NT2/D1 (cell line): ENCODE measurements around the gene HOXB3.
A peak's percentile ranks its signal among the peaks of the same experiment; 100 is the strongest.

Source experiments
- DNase-seq: peaks from one replicate; pipeline ENCODE4 v3.0.0-alpha.2; 2011; ENCODE audit warnings: low read depth, low spot score
- H3K27me3 ChIP-seq: 2 replicates; pipeline ENCODE4 v1.6.0; 2011; ENCODE audit warnings: mild to moderate bottlenecking; ENCODE audit not compliant: insufficient read length, insufficient read depth
- H3K36me3 ChIP-seq: 2 replicates; pipeline ENCODE4 v1.6.1; 2011; ENCODE audit warnings: mild to moderate bottlenecking, low read length, mixed read lengths; ENCODE audit not compliant: insufficient read depth, insufficient read length
- H3K4me1 ChIP-seq: 2 replicates; pipeline ENCODE4 v1.5.1; 2011; ENCODE audit not compliant: insufficient read depth, insufficient read length
- H3K4me3 ChIP-seq: 2 replicates; pipeline ENCODE4 v1.5.1; 2011; ENCODE audit warnings: low read depth; ENCODE audit not compliant: insufficient read length
- H3K9ac ChIP-seq: 2 replicates; pipeline ENCODE4 v1.6.0; 2011; ENCODE audit warnings: low read depth; ENCODE audit not compliant: insufficient read length
- H3K9me3 ChIP-seq: 2 replicates; pipeline ENCODE4 v1.5.1; 2011; ENCODE audit warnings: mild to moderate bottlenecking, low read length; ENCODE audit not compliant: insufficient read depth
- SUZ12 ChIP-seq: IDR thresholded peaks from 2 replicates; pipeline ENCODE4 v1.6.1; 2011; ENCODE audit not compliant: insufficient read length, insufficient read depth; ENCODE audit errors: extremely low read depth
- YY1 ChIP-seq: IDR thresholded peaks from 2 replicates; pipeline ENCODE4 v1.6.1; 2011; ENCODE audit not compliant: insufficient read length, insufficient read depth
- ZNF274 ChIP-seq: IDR thresholded peaks from 2 replicates; pipeline ENCODE4 v1.6.1; 2011; ENCODE audit warnings: mild to moderate bottlenecking, low read depth, low read length

The HOXB3 gene

DNA sequence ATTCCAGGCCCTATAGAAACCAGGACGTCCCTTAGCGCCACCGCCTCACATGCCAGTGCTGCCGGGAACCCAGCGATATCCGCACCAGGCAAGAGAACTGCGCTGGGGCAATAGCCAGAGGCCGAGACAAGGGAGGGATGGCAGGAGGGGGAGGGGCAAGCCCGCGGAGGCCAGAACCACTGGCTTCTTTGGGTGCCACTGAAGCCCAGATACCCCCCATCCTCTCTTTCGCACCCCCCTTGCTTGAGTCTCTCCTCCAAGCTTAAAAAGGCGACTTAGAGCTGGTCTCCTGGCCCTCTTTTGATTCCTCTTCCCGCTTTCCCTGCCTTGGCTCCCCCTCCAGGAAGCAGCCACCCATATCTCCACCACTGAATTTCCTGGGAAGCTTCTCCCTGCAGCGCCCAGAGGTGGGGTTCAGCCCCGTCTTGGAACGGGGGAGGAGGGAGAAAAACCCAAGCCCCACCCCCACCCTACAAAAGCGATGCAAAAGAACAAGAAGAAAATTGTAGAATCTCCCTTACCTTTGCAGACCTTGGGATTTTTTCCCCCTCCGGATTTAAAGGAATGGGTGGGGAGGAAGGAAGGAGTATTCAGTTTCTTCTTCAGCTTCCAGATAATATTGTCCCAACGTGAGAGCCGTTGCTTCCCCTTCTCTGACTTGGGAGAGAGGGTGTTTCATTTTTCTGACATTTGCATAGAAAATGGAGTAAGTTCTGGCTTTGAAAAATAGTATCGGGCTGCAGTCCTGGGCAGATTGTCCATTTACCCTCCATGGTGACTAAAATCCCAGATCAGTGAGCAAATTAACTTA, 14.1 kb upstream of the HOXB3 start:
- Histone ChIP-seq H3K36me3 (no peaks in the 10 kb centered on the region), H3K4me1 (peaks cover 6% of the 10 kb centered on the region), H3K4me3 (no peak overlapping the region), H3K9me3 (no peaks in the 10 kb centered on the region), H3K27me3 (peaks cover 99% of the 10 kb centered on the region), H3K9ac (no peak overlapping the region)
- no peak for DNase-seq
- TF ChIP-seq SUZ12, result no peak
- TF ChIP-seq ZNF274, result no peak
- TF ChIP-seq YY1, result no peak

DNA sequence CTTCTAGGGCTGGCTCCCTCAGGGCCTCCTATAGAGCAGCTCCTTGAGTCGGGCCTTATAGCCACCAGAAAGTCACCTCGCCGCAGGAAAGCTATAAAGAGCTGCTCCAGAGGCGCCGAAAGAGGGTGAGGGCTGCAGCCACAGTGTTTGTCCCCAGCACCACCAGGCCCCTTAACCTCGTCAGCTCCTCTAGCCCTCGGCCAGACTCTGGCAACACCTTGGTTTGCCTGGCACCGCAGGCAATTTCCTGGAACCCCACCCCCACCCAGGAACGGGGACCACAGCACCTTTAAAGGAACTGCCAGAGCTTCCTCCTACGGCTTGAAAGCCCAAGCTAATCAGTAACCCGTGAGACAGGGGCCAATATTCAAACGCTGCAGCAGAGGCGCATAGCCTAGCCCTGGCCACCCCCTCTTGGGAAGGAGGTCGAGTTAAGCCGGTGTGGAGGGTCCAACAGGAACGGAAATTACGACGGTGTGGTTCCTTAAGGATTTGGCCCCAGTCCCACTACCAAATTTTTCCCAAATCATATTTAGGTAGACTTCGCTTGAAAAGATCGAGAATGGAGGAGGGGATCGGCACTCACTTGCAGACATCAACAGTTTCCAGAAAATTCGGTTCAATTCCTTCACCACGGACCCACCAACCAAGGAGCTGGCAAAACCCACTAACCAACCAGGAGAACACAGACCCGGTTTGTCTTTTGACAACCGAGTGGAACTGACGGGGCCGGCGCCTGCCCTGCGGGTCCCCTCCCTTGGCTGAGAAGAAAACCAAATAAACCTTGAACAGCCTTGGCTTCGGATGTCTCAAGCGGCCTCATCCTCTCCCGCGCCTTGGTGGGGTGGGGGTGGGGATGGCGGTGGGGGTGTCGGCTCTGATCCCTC, 11.7 kb upstream of the HOXB3 start:
- H3K9ac ChIP-seq, result peak overlapping the region; percentile 6
- H3K27me3 ChIP-seq, result peaks cover 100% of the 10 kb centered on the region

DNA sequence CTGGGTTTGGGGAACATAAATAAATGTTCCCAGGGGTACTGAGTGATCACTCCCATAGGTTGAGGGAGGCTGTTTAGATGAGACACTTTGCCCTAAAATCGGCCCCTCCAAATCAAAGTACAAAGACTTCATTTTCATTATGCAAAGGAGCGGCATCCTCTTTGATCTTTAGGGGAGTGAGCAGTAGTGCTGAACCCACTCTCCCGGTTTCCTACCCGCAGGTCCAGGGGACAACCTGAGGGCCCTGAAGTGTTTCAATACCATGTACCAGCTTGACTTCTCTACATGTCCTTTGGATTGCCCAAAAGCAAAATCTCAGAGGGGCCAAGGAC, 11.1 kb upstream of the HOXB3 start:
- peaks cover 100% of the 10 kb centered on the region for H3K27me3 ChIP-seq
- H3K36me3 ChIP-seq, result no peaks in the 10 kb centered on the region
- DNase-seq, result no peak
- H3K9ac ChIP-seq, result no peak overlapping the region
- no peaks in the 10 kb centered on the region for H3K9me3 ChIP-seq
- no peak overlapping the region for H3K4me3 ChIP-seq
- peaks cover 9% of the 10 kb centered on the region for H3K4me1 ChIP-seq
- TF ChIP-seq YY1, result no peak
- TF ChIP-seq SUZ12, result no peak
- TF ChIP-seq ZNF274, result no peak

More for the DNA sequence above, 11.7 kb upstream of the HOXB3 start:
- Histone ChIP-seq H3K4me1 (peaks cover 9% of the 10 kb centered on the region), H3K9me3 (no peaks in the 10 kb centered on the region), H3K36me3 (no peaks in the 10 kb centered on the region), H3K4me3 (no peak overlapping the region)
- no peak for DNase-seq
- TF ChIP-seq SUZ12 (peak; percentile 78), ZNF274 (no peak)

DNA sequence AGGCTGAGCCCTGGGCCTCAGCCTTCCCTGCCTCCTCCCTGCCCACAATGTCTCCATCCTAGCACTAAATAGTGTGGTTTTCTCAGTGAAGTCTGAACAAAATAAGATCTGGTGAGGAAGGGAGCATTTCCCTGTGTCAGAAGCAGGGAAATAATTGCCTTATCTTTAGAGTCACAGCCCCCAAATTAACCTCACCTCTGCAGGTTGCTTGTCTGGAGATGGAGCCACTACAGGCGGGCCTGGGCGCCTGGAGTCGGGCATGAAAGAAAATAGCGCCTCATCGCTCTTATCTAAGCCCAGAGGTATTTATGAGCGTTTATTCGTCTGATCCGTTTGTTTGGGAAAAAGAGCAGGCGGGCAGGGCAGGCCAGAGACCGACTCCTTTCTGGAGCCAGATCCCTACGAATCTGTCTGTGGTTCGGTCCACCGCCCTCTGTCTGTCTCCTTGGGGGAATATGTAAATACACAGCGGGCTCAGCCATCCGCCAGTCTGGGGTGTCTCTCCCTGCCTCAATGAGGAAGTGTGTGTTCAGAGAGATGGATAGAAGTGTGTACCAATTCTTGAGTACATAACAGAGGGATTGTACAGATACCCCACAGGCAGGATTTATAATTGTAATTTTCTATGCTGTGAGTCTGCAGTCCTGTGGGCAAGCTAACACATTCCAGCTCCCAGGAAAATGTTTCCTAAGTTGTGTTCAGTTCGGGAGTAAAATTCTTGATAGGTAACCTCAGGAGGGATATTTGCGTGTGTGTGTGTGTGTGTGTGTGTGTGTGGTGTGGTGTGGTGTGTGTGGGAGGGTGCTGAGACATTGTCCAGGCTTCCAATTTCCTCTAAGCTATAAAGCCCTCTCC, 10.4 kb upstream of the HOXB3 start:
- DNase-seq, result no peak

DNA sequence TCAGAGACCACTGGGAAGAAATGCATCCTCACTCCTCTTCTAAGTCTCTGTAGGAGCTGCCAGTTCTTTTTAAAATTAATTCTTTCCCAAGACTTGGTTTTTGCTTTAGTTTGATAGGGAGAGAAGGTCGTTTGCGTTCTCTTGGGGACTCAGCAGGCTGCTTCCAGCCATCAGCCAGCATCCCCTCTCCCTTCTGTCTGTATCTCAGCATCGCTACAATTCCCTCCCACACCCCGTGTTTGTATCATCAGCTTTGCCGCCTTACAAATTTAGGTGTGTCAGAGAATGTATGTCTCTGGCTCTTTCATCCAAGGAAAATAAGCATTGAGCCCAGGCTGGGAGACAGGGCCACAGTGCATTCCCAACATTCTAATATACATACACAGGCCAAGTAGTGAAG, 9.3 kb upstream of the HOXB3 start:
- Histone ChIP-seq H3K9ac (no peak overlapping the region), H3K4me3 (no peak overlapping the region), H3K4me1 (peaks cover 15% of the 10 kb centered on the region), H3K9me3 (no peaks in the 10 kb centered on the region), H3K27me3 (peaks cover 100% of the 10 kb centered on the region), H3K36me3 (no peaks in the 10 kb centered on the region)
- TF ChIP-seq ZNF274, result no peak
- no peak for TF ChIP-seq YY1
- TF ChIP-seq SUZ12, result no peak
- DNase-seq, result no peak

More for the DNA sequence above, 10.4 kb upstream of the HOXB3 start:
- H3K9me3 ChIP-seq, result no peaks in the 10 kb centered on the region
- no peak overlapping the region for H3K4me3 ChIP-seq
- no peaks in the 10 kb centered on the region for H3K36me3 ChIP-seq
- peaks cover 9% of the 10 kb centered on the region for H3K4me1 ChIP-seq
- H3K9ac ChIP-seq, result no peak overlapping the region
- TF ChIP-seq ZNF274 (no peak), SUZ12 (peak; percentile 90)
- peaks cover 100% of the 10 kb centered on the region for H3K27me3 ChIP-seq

DNA sequence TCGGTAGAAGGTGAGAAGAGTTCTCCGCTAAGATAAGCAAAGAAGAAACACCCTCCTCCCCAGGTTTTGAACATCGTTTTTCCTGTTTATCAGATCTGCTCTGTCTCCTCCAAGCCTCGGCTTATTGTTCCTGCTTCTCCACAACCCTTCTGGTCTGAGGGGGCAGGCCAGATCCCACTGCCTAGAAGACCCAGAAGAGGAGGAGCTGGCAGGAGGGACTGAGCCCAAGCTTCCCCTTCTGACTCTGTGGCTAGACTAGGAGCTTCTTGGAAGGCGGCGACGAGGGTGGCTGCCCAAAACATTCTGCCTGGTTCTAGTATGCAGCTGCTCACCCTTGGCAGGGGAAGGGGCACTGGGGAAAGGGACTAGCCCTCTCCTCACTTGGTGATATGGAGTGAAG, 8.7 kb upstream of the HOXB3 start:
- Histone ChIP-seq H3K9me3 (no peaks in the 10 kb centered on the region), H3K27me3 (peaks cover 100% of the 10 kb centered on the region), H3K9ac (no peak overlapping the region), H3K4me3 (no peak overlapping the region), H3K4me1 (peaks cover 14% of the 10 kb centered on the region), H3K36me3 (no peaks in the 10 kb centered on the region)
- TF ChIP-seq SUZ12, result no peak
- TF ChIP-seq YY1, result no peak
- TF ChIP-seq ZNF274, result no peak
- DNase-seq, result no peak
